ENCODE measurements around the gene DHRS9. TPM values are rescaled to one million over a fixed set of nuclear protein-coding genes. Genes with fewer than 3 reads are reported as not detected.

The DHRS9 gene
- total and polyA plus RNA-seq, 4 donors: 1.5 to 17.2 (median 4.0) TPM

- Histone ChIP-seq H3K4me3 (no peak overlapping the region), H3K36me3 (ENCODE audit: control insufficient read depth in 4 of 4, insufficient read depth in 4 of 4, low read length in 4 of 4) (no peaks in the 10 kb centered on the region), H3K27ac (ENCODE audit: low read depth in 1 of 2, low read length in 1 of 2) (no peak overlapping the region), H3K27me3 (ENCODE audit: control insufficient read depth in 3 of 3, insufficient read depth in 3 of 3, low read length in 2 of 3) (no peaks in the 10 kb centered on the region), H3K4me1 (ENCODE audit: control insufficient read depth in 5 of 5, insufficient read depth in 5 of 5, low read length in 5 of 5) (no peaks in the 10 kb centered on the region), H3K9ac (ENCODE audit: insufficient read depth in 1 of 2, low read length in 2 of 2) (no peak overlapping the region), H3K9me3 (ENCODE audit: control insufficient read depth in 4 of 4, insufficient read depth in 3 of 4, low read length in 3 of 4) (no peaks in the 10 kb centered on the region)
- WGBS, 2 donors: 90 to 92% methylated on average over 1 of the region's 1 CpG
- ATAC-seq (ENCODE audit: insufficient read depth, low FRiP score): no peak
- no peak for TF ChIP-seq CTCF (IDR thresholded peaks at IDR 0.05; ENCODE audit: control extremely low read depth, extremely low read depth)
- DNase-seq: no peak
These were observed 33.5 kb upstream of the DHRS9 start for GRCh38 chr2:169035887-169036286.

GRCh38 chr2:169036736-169037440 lies 32.5 kb upstream of the DHRS9 start:
- H3K27me3 ChIP-seq (ENCODE audit: control insufficient read depth in 3 of 3, insufficient read depth in 3 of 3, low read length in 2 of 3): no peaks in the 10 kb centered on the region
- H3K27ac ChIP-seq (ENCODE audit: low read depth in 1 of 2, low read length in 1 of 2): no peak overlapping the region
- no peak for TF ChIP-seq CTCF (IDR thresholded peaks at IDR 0.05; ENCODE audit: control extremely low read depth, extremely low read depth)
- H3K9me3 ChIP-seq (ENCODE audit: control insufficient read depth in 4 of 4, insufficient read depth in 3 of 4, low read length in 3 of 4): no peaks in the 10 kb centered on the region
- H3K9ac ChIP-seq (ENCODE audit: insufficient read depth in 1 of 2, low read length in 2 of 2): no peak overlapping the region
- H3K4me1 ChIP-seq (ENCODE audit: control insufficient read depth in 5 of 5, insufficient read depth in 5 of 5, low read length in 5 of 5): no peaks in the 10 kb centered on the region
- H3K4me3 ChIP-seq: no peak overlapping the region
- WGBS, 2 donors: 52 to 63% methylated on average over 4 of the region's 4 CpGs
- no peak for ATAC-seq (ENCODE audit: insufficient read depth, low FRiP score)
- H3K36me3 ChIP-seq (ENCODE audit: control insufficient read depth in 4 of 4, insufficient read depth in 4 of 4, low read length in 4 of 4): no peaks in the 10 kb centered on the region
- no peak for DNase-seq

GRCh38 chr2:169038338-169038757 lies 31.0 kb upstream of the DHRS9 start:
- peak; percentile 59 for ATAC-seq (ENCODE audit: insufficient read depth, low FRiP score)
- DNase-seq: no peak
- Histone ChIP-seq H3K4me3 (no peak overlapping the region), H3K27ac (ENCODE audit: low read depth in 1 of 2, low read length in 1 of 2) (no peak overlapping the region), H3K36me3 (ENCODE audit: control insufficient read depth in 4 of 4, insufficient read depth in 4 of 4, low read length in 4 of 4) (no peaks in the 10 kb centered on the region), H3K9me3 (ENCODE audit: control insufficient read depth in 4 of 4, insufficient read depth in 3 of 4, low read length in 3 of 4) (no peaks in the 10 kb centered on the region), H3K27me3 (ENCODE audit: control insufficient read depth in 3 of 3, insufficient read depth in 3 of 3, low read length in 2 of 3) (no peaks in the 10 kb centered on the region), H3K9ac (ENCODE audit: insufficient read depth in 1 of 2, low read length in 2 of 2) (no peak overlapping the region), H3K4me1 (ENCODE audit: control insufficient read depth in 5 of 5, insufficient read depth in 5 of 5, low read length in 5 of 5) (no peaks in the 10 kb centered on the region)
- no peak for TF ChIP-seq CTCF (IDR thresholded peaks at IDR 0.05; ENCODE audit: control extremely low read depth, extremely low read depth)
- WGBS, 2 donors: 38 to 64% methylated on average over 2 of the region's 2 CpGs

- H3K36me3 ChIP-seq (ENCODE audit: control insufficient read depth in 4 of 4, insufficient read depth in 4 of 4, low read length in 4 of 4): no peaks in the 10 kb centered on the region
- H3K9ac ChIP-seq (ENCODE audit: insufficient read depth in 1 of 2, low read length in 2 of 2): no peak overlapping the region
- no peak for TF ChIP-seq CTCF (IDR thresholded peaks at IDR 0.05; ENCODE audit: control extremely low read depth, extremely low read depth)
- DNase-seq (no peak), ATAC-seq (ENCODE audit: insufficient read depth, low FRiP score) (no peak)
- no peaks in the 10 kb centered on the region for H3K4me1 ChIP-seq (ENCODE audit: control insufficient read depth in 5 of 5, insufficient read depth in 5 of 5, low read length in 5 of 5)
- H3K9me3 ChIP-seq (ENCODE audit: control insufficient read depth in 4 of 4, insufficient read depth in 3 of 4, low read length in 3 of 4): no peaks in the 10 kb centered on the region
- no peak overlapping the region for H3K4me3 ChIP-seq
- H3K27me3 ChIP-seq (ENCODE audit: control insufficient read depth in 3 of 3, insufficient read depth in 3 of 3, low read length in 2 of 3): no peaks in the 10 kb centered on the region
- H3K27ac ChIP-seq (ENCODE audit: low read depth in 1 of 2, low read length in 1 of 2): no peak overlapping the region
- 62 to 69% methylated on average over 4 of the region's 4 CpGs for WGBS, 2 donors
These were observed 29.7 kb upstream of the DHRS9 start for GRCh38 chr2:169039702-169040101.
